Neural progenitor cell (in vitro differentiated cells): Measurements from ENCODE around the gene PRKCH. TPM values are rescaled to one million over a fixed set of nuclear protein-coding genes. Genes with fewer than 3 reads are reported as not detected.
A peak's percentile ranks its signal among the peaks of the same experiment; 100 is the strongest.

Experiments used
- DNase-seq: peaks from one replicate; pipeline ENCODE4 v3.0.0-alpha.2; 2016; ENCODE audit warnings: low spot score
- H2AFZ ChIP-seq: fragments of 200-600 bp; sonication (generic); replicated peaks from 2 replicates; pipeline ENCODE4 v1.6.1; 2016; ENCODE audit warnings: antibody characterized with exemption
- H3F3A ChIP-seq: fragments of 200-600 bp; sonication (generic); 2 replicates; pipeline ENCODE4 v1.6.1; 2016; ENCODE audit warnings: antibody characterized with exemption, low read depth
- H3K27ac ChIP-seq: fragments of 200-600 bp; sonication (generic); 2 replicates; pipeline ENCODE4 v1.5.1; 2016; ENCODE audit warnings: mild to moderate bottlenecking
- H3K27me3 ChIP-seq: fragments of 200-600 bp; sonication (generic); 2 replicates; pipeline ENCODE4 v1.6.1; 2016; ENCODE audit warnings: mild to moderate bottlenecking, moderate library complexity
- H3K36me3 ChIP-seq: fragments of 200-600 bp; sonication (generic); 2 replicates; pipeline ENCODE4 v1.5.1; 2016
- H3K4me1 ChIP-seq: fragments of 200-600 bp; sonication (generic); 2 replicates; pipeline ENCODE4 v1.6.1; 2016; ENCODE audit warnings: mixed run types
- H3K4me2 ChIP-seq: fragments of 200-600 bp; sonication (generic); 2 replicates; pipeline ENCODE4 v1.6.1; 2016
- H3K4me3 ChIP-seq: fragments of 200-600 bp; sonication (generic); 2 replicates; pipeline ENCODE4 v1.5.1; 2016
- H3K79me2 ChIP-seq: fragments of 200-600 bp; sonication (generic); 2 replicates; pipeline ENCODE4 v1.6.1; 2016; ENCODE audit warnings: low read depth
- H3K9ac ChIP-seq: fragments of 200-600 bp; sonication (generic); 2 replicates; pipeline ENCODE4 v1.6.1; 2016
- H3K9me3 ChIP-seq: fragments of 200-600 bp; sonication (generic); 2 replicates; pipeline ENCODE4 v1.5.1; 2016; ENCODE audit warnings: low read depth
- H4K20me1 ChIP-seq: fragments of 200-600 bp; sonication (generic); 2 replicates; pipeline ENCODE4 v1.6.1; 2016; ENCODE audit warnings: low read depth
- H3K27ac Mint-ChIP-seq: 3 replicates; pipeline ENCODE4 v1.8.0; 2021; ENCODE audit warnings: mixed read lengths
- H3K27me3 Mint-ChIP-seq: 2 replicates; pipeline ENCODE4 v1.8.0; 2022; ENCODE audit warnings: low read depth, mild to moderate bottlenecking, inconsistent platforms, moderate library complexity, mixed read lengths; ENCODE audit not compliant: insufficient read depth
- H3K36me3 Mint-ChIP-seq: 3 replicates; pipeline ENCODE4 v1.8.0; 2021; ENCODE audit warnings: mixed read lengths
- H3K4me1 Mint-ChIP-seq: 3 replicates; pipeline ENCODE4 v1.8.0; 2021; ENCODE audit warnings: mixed read lengths
- H3K4me3 Mint-ChIP-seq: 3 replicates; pipeline ENCODE4 v1.8.0; 2021; ENCODE audit warnings: mild to moderate bottlenecking, moderate library complexity, mixed read lengths
- H3K9me3 Mint-ChIP-seq: 3 replicates; pipeline ENCODE4 v1.8.0; 2020; ENCODE audit warnings: mixed read lengths
- EZH2 ChIP-seq: fragments of 200-600 bp; sonication (generic); IDR thresholded peaks from 2 replicates; pipeline ENCODE4 v1.6.1; 2017; ENCODE audit warnings: antibody characterized with exemption, mild to moderate bottlenecking, moderate library complexity
- EZH2phosphoT487 ChIP-seq: fragments of 200-600 bp; sonication (generic); IDR thresholded peaks from 2 replicates; pipeline ENCODE4 v1.6.1; 2017; ENCODE audit warnings: antibody characterized with exemption
- total RNA-seq: library from RNA; depleted of rRNA; stranded (reverse); fragments of >200 nt; gene quantifications from 2 replicates; pipeline ENCODE4 v1.2.3, GENCODE V29; 2015; ENCODE audit warnings: low replicate concordance
- TF ChIP-seq, protein P1 (sequence below): fragments of 200-600 bp; sonication (generic); IDR thresholded peaks from 2 replicates; pipeline ENCODE4 v1.5.1; 2017; ENCODE audit warnings: antibody characterized with exemption, mild to moderate bottlenecking

PRKCH gene
- total RNA-seq, 1 donor from 2014 or later: 1.3 TPM

- Histone ChIP-seq H3K4me2 (no peak overlapping the region), H2AFZ (no peak overlapping the region), H3K36me3 (no peaks in the 10 kb centered on the region), H3K79me2 (no peaks in the 10 kb centered on the region), H3K27ac (no peak overlapping the region), H3K4me1 (peaks cover 6% of the 10 kb centered on the region), H3K9me3 (no peaks in the 10 kb centered on the region), H3K9ac (no peak overlapping the region), H4K20me1 (no peaks in the 10 kb centered on the region), H3K27me3 (no peaks in the 10 kb centered on the region), H3F3A (no peaks in the 10 kb centered on the region), H3K4me3 (no peak overlapping the region)
- Mint-ChIP-seq H3K4me1 (no peaks in the 10 kb centered on the region), H3K4me3 (no peak overlapping the region), H3K9me3 (no peaks in the 10 kb centered on the region), H3K27ac (no peak overlapping the region), H3K27me3 (no peaks in the 10 kb centered on the region), H3K36me3 (no peaks in the 10 kb centered on the region)
- DNase-seq: no peak
- TF ChIP-seq EZH2phosphoT487 (no peak), EZH2 (no peak)
- TF ChIP-seq, protein P1, sequence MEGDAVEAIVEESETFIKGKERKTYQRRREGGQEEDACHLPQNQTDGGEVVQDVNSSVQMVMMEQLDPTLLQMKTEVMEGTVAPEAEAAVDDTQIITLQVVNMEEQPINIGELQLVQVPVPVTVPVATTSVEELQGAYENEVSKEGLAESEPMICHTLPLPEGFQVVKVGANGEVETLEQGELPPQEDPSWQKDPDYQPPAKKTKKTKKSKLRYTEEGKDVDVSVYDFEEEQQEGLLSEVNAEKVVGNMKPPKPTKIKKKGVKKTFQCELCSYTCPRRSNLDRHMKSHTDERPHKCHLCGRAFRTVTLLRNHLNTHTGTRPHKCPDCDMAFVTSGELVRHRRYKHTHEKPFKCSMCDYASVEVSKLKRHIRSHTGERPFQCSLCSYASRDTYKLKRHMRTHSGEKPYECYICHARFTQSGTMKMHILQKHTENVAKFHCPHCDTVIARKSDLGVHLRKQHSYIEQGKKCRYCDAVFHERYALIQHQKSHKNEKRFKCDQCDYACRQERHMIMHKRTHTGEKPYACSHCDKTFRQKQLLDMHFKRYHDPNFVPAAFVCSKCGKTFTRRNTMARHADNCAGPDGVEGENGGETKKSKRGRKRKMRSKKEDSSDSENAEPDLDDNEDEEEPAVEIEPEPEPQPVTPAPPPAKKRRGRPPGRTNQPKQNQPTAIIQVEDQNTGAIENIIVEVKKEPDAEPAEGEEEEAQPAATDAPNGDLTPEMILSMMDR: no peak
Observed at GRCh38 chr14:61417141-61417540, 95.8 kb downstream of the PRKCH start.

DNA sequence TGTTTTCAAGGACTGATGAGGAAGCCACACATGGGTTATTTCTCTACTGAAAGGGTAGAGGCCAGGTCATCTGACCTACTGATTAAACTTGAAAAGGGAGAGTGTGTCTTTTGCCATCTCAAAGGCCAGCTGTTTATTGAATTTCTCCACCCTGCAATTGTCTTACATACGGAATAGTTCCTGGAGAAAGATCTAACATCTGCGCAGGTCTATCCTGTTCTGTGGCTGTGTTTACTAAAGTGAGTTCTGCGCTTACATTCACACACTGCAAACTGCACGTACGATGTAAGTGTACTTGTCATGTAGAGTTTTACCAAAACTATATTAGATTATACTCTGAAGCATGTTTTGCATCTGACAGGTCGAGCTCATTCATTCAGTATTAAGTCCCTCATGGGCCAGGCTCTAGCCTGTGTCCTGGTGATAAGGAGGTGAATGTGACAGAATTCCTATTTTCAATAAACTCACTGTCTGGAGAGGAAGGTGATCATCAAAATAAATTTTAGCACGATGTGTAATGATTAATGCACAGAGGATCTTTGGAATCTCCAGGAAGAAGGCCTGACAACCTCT is 96.6 kb downstream of the PRKCH start:
- Histone ChIP-seq H3K4me3 (no peak overlapping the region), H3K27me3 (no peaks in the 10 kb centered on the region), H4K20me1 (no peaks in the 10 kb centered on the region), H3F3A (no peaks in the 10 kb centered on the region), H3K4me1 (peaks cover 6% of the 10 kb centered on the region), H3K4me2 (no peak overlapping the region), H3K9ac (no peak overlapping the region), H3K36me3 (no peaks in the 10 kb centered on the region), H3K79me2 (no peaks in the 10 kb centered on the region), H2AFZ (no peak overlapping the region), H3K27ac (no peak overlapping the region), H3K9me3 (no peaks in the 10 kb centered on the region)
- Mint-ChIP-seq H3K4me3 (no peak overlapping the region), H3K4me1 (no peaks in the 10 kb centered on the region), H3K27me3 (no peaks in the 10 kb centered on the region), H3K36me3 (no peaks in the 10 kb centered on the region), H3K9me3 (no peaks in the 10 kb centered on the region), H3K27ac (no peak overlapping the region)
- no peak for TF ChIP-seq EZH2phosphoT487
- TF ChIP-seq, protein P1: no peak
- no peak for TF ChIP-seq EZH2
- no peak for DNase-seq

- H3F3A ChIP-seq: no peaks in the 10 kb centered on the region
- H3K27ac ChIP-seq: no peak overlapping the region
- H3K4me2 ChIP-seq: no peak overlapping the region
- Mint-ChIP-seq H3K4me1 (no peaks in the 10 kb centered on the region), H3K27ac (no peak overlapping the region), H3K27me3 (no peaks in the 10 kb centered on the region), H3K4me3 (no peak overlapping the region), H3K36me3 (no peaks in the 10 kb centered on the region), H3K9me3 (no peaks in the 10 kb centered on the region)
- no peaks in the 10 kb centered on the region for H3K27me3 ChIP-seq
- no peak for TF ChIP-seq EZH2
- no peak for TF ChIP-seq EZH2phosphoT487
- TF ChIP-seq, protein P1: no peak
- H3K4me3 ChIP-seq: no peak overlapping the region
- no peaks in the 10 kb centered on the region for H3K79me2 ChIP-seq
- H4K20me1 ChIP-seq: no peaks in the 10 kb centered on the region
- H3K4me1 ChIP-seq: peaks cover 6% of the 10 kb centered on the region
- no peak overlapping the region for H3K9ac ChIP-seq
- peak overlapping the region; percentile 14 for H2AFZ ChIP-seq
- no peak for DNase-seq
- H3K36me3 ChIP-seq: no peaks in the 10 kb centered on the region
- H3K9me3 ChIP-seq: no peaks in the 10 kb centered on the region
Observed at GRCh38 chr14:61418746-61419145, 97.4 kb downstream of the PRKCH start.
